H1 (cell line): Measurements from ENCODE around the gene PF4V1. TPM values are rescaled to one million over a fixed set of nuclear protein-coding genes. Genes with fewer than 3 reads are reported as not detected.

Experiments
- CTCF ChIA-PET: fragments of 300-600 bp; sonication (Branson Sonifier 250); formaldehyde crosslinking; loops from one replicate; lab custom pipeline; 2021; ENCODE audit not compliant: partially characterized antibody; lab: Charles Lee
- POLR2A ChIA-PET: fragments of 300-600 bp; sonication (Branson Sonifier 250); formaldehyde crosslinking; loops from one replicate; lab custom pipeline; 2021; ENCODE audit warnings: inconsistent platforms; ENCODE audit not compliant: partially characterized antibody; lab: Charles Lee
- DNase-seq, 2 experiments: peaks; one replicate each; pipeline versions ENCODE4 v3.0.0 to v3.0.0-alpha.2; 2010 to 2022; ENCODE audit warnings: low spot score in 2 of 2, low read depth in 1 of 2, mixed read lengths in 1 of 2
- FAIRE-seq: peaks from 2 replicates; lab custom pipeline; 2011; peaks lifted over from hg19 to GRCh38; lab: Jason Lieb, UNC
- H2AFZ ChIP-seq: 2 replicates; pipeline ENCODE4 v1.8.1; 2012; ENCODE audit warnings: low read length, inconsistent platforms
- H2AK5ac ChIP-seq: 2 replicates; pipeline ENCODE4 v1.6.1; 2013; ENCODE audit warnings: low read depth, low read length
- H2BK120ac ChIP-seq: replicated peaks from 2 replicates; pipeline ENCODE3; 2013; ENCODE audit warnings: low read depth, low read length, inconsistent platforms
- H2BK12ac ChIP-seq: 2 replicates; pipeline ENCODE4 v1.6.1; 2013; ENCODE audit warnings: low read depth, low read length
- H2BK15ac ChIP-seq: 2 replicates; pipeline ENCODE4 v1.6.1; 2013; ENCODE audit warnings: low read length
- H2BK20ac ChIP-seq: 2 replicates; pipeline ENCODE4 v1.6.1; 2013; ENCODE audit warnings: low read length
- H2BK5ac ChIP-seq: 2 replicates; pipeline ENCODE4 v1.6.1; 2013; ENCODE audit warnings: low read depth, low read length
- H3K14ac ChIP-seq: 2 replicates; pipeline ENCODE4 v1.6.1; 2013; ENCODE audit warnings: inconsistent platforms; ENCODE audit not compliant: insufficient read length
- H3K18ac ChIP-seq: 2 replicates; pipeline ENCODE4 v1.6.1; 2013; ENCODE audit warnings: low read length; ENCODE audit errors: extremely low read depth
- H3K23ac ChIP-seq: 2 replicates; pipeline ENCODE4 v1.6.1; 2013; ENCODE audit warnings: inconsistent platforms; ENCODE audit not compliant: insufficient read length
- H3K23me2 ChIP-seq: 2 replicates; pipeline ENCODE4 v1.6.1; 2013; ENCODE audit warnings: low read depth, low read length
- H3K27ac ChIP-seq: 2 replicates; pipeline ENCODE4 v1.6.1; 2011; ENCODE audit warnings: low read depth, low read length, inconsistent platforms
- H3K27me3 ChIP-seq, 4 experiments: replicated peaks in 1 of 4; 1 replicate in 1 of 4; 2 replicates in 3 of 4; pipeline versions ENCODE4 v1.6.1 to v1.8.1; 2011 to 2013; ENCODE audit warnings: low read length in 3 of 4, mild to moderate bottlenecking in 3 of 4, inconsistent platforms in 2 of 4, mixed read lengths in 2 of 4, moderate library complexity in 1 of 4; ENCODE audit not compliant: control insufficient read depth in 3 of 4, insufficient read depth in 3 of 4; ENCODE audit errors: extremely low read depth in 1 of 4
- H3K36me3 ChIP-seq, 4 experiments: 2 replicates each; pipeline versions ENCODE4 v1.6.1 to v1.8.1; 2011 to 2013; ENCODE audit warnings: mild to moderate bottlenecking in 4 of 4, low read length in 3 of 4, moderate library complexity in 2 of 4, control low read depth in 1 of 4, inconsistent platforms in 1 of 4; ENCODE audit not compliant: insufficient read depth in 4 of 4, control insufficient read depth in 2 of 4
- H3K4ac ChIP-seq: replicated peaks from 2 replicates; pipeline ENCODE3; 2013; ENCODE audit warnings: low read length, low read depth, mixed read lengths, inconsistent platforms; ENCODE audit not compliant: insufficient read length
- H3K4me1 ChIP-seq, 4 experiments: replicated peaks in 1 of 4; 1 replicate in 1 of 4; 2 replicates in 3 of 4; pipeline versions ENCODE4 v1.6.1 to v1.8.1; 2011 to 2013; ENCODE audit warnings: low read length in 3 of 4, inconsistent platforms in 2 of 4, mixed read lengths in 1 of 4; ENCODE audit not compliant: insufficient read depth in 4 of 4, control insufficient read depth in 3 of 4
- H3K4me2 ChIP-seq, 2 experiments: 2 replicates each; pipeline versions ENCODE4 v1.6.1 to v1.8.1; 2011 to 2013; ENCODE audit warnings: low read depth in 2 of 2, low read length in 2 of 2, control low read depth in 1 of 2, inconsistent platforms in 1 of 2, mild to moderate bottlenecking in 1 of 2; ENCODE audit not compliant: insufficient read depth in 1 of 2
- H3K4me3 ChIP-seq, 4 experiments: fragments of 200-600, 300-600 bp in 1 of 4; sonication (generic), shearing (Covaris generic), sonication (Bioruptor Twin) in 1 of 4; 2 replicates each; pipeline versions ENCODE4 v1.5.1 to v1.8.1; 2011 to 2016; ENCODE audit warnings: low read length in 4 of 4, low read depth in 3 of 4, control low read depth in 2 of 4, inconsistent platforms in 2 of 4, mild to moderate bottlenecking in 2 of 4, mixed read lengths in 1 of 4, moderate library complexity in 1 of 4; ENCODE audit not compliant: insufficient read depth in 2 of 4; ENCODE audit errors: extremely low read depth in 1 of 4
- H3K56ac ChIP-seq: replicated peaks from 2 replicates; pipeline ENCODE3; 2013; ENCODE audit warnings: low read depth, mild to moderate bottlenecking, mixed read lengths, low read length, inconsistent platforms; ENCODE audit not compliant: insufficient read length
- H3K79me1 ChIP-seq: 2 replicates; pipeline ENCODE4 v1.6.1; 2013; ENCODE audit warnings: low read depth, low read length, control low read depth
- H3K79me2 ChIP-seq, 2 experiments: 2 replicates each; pipeline versions ENCODE4 v1.6.1 to v1.8.1; 2012 to 2013; ENCODE audit warnings: low read length in 2 of 2, mild to moderate bottlenecking in 2 of 2, inconsistent platforms in 1 of 2; ENCODE audit not compliant: insufficient read depth in 2 of 2, control insufficient read depth in 1 of 2
- H3K9ac ChIP-seq, 4 experiments: replicated peaks in 1 of 4; 1 replicate in 1 of 4; 2 replicates in 3 of 4; pipeline versions ENCODE4 v1.6.1 to v1.8.1; 2011 to 2013; ENCODE audit warnings: low read depth in 3 of 4, low read length in 3 of 4, control low read depth in 2 of 4, mild to moderate bottlenecking in 2 of 4, moderate library complexity in 2 of 4, inconsistent platforms in 1 of 4; ENCODE audit errors: extremely low read depth in 1 of 4
- H3K9me3 ChIP-seq, 2 experiments: 2 replicates each; pipeline versions ENCODE4 v1.6.1 to v1.8.1; 2012 to 2013; ENCODE audit warnings: mild to moderate bottlenecking in 2 of 2, moderate library complexity in 2 of 2, control low read depth in 1 of 2, inconsistent platforms in 1 of 2, low read depth in 1 of 2, low read length in 1 of 2, mixed read lengths in 1 of 2; ENCODE audit not compliant: insufficient read depth in 2 of 2
- H4K20me1 ChIP-seq, 2 experiments: replicated peaks in 1 of 2; 2 replicates each; pipeline versions ENCODE3 to v1.8.1; 2011 to 2013; ENCODE audit warnings: inconsistent platforms in 2 of 2, low read length in 2 of 2, mild to moderate bottlenecking in 1 of 2; ENCODE audit not compliant: insufficient read depth in 2 of 2, control insufficient read depth in 1 of 2
- H4K5ac ChIP-seq: 2 replicates; pipeline ENCODE4 v1.6.1; 2013; ENCODE audit warnings: low read length, low read depth, mixed read lengths, inconsistent platforms; ENCODE audit not compliant: insufficient read length
- H4K8ac ChIP-seq: 2 replicates; pipeline ENCODE4 v1.8.0; 2013; ENCODE audit warnings: mild to moderate bottlenecking, moderate library complexity, low read length, inconsistent platforms; ENCODE audit not compliant: insufficient read depth; ENCODE audit errors: extremely low read depth
- H4K91ac ChIP-seq: replicated peaks from 2 replicates; pipeline ENCODE3; 2013; ENCODE audit warnings: low read length, mixed read lengths, inconsistent platforms; ENCODE audit not compliant: insufficient read length
- CEBPB ChIP-seq: IDR thresholded peaks from 2 replicates; pipeline ENCODE4 v1.6.1; 2012; ENCODE audit warnings: low read depth, low read length
- GABPA ChIP-seq: IDR thresholded peaks from 2 replicates; pipeline ENCODE4 v1.6.1; 2011; ENCODE audit warnings: mild to moderate bottlenecking, low read length, moderate library complexity, borderline replicate concordance; ENCODE audit not compliant: insufficient read depth
- RXRA ChIP-seq: IDR thresholded peaks from 2 replicates; pipeline ENCODE4 v1.6.1; 2011; ENCODE audit warnings: low read depth, mild to moderate bottlenecking, low read length, moderate library complexity; ENCODE audit not compliant: insufficient read depth
- SP4 ChIP-seq: IDR thresholded peaks from 2 replicates; pipeline ENCODE4 v1.6.1; 2012; ENCODE audit warnings: low read length, inconsistent platforms
- SRF ChIP-seq: IDR thresholded peaks from 2 replicates; pipeline ENCODE4 v1.6.1; 2011; ENCODE audit warnings: mild to moderate bottlenecking, low read depth, low read length, moderate library complexity
- WGBS, 2 experiments: shearing (Covaris generic) in 1 of 2; methylation state at CpG; one replicate each; pipeline versions ENCODE4 v1.1.6 to v1.1.7; 2013 to 2015; ENCODE audit warnings: low lambda C conversion rate in 2 of 2, mixed read lengths in 2 of 2, inconsistent platforms in 1 of 2, low coverage in 1 of 2, missing lambda C conversion rate in 1 of 2; ENCODE audit not compliant: insufficient replicate concordance in 2 of 2, insufficient coverage in 1 of 2, insufficient read length in 1 of 2; ENCODE audit errors: extremely low coverage in 1 of 2, missing lambda C conversion rate in 1 of 2; 5-methylcytosine and 5-hydroxymethylcytosine counted together
- polyA plus RNA-seq, 7 experiments: library from polyadenylated mRNA; depleted of rRNA in 3 of 7; stranded (reverse) in 5 of 7; unstranded in 2 of 7; fragments of >200 nt in 5 of 7; fragments of 200-250 nt in 2 of 7; gene quantifications; 1 replicate in 5 of 7; 2 replicates in 1 of 7; 4 replicates in 1 of 7; pipeline versions ENCODE4 v1.2.1 to v1.2.3, GENCODE V29; 2011 to 2013; ENCODE audit warnings: missing spikeins in 2 of 7, mixed read lengths in 2 of 7
- total RNA-seq: library from RNA; stranded (reverse); fragmentation: NEBNext Ultra II Directional; extraction: Animal tissue kit (Norgen Biotek cat#: 25700); gene quantifications from 2 replicates; pipeline ENCODE4 v1.2.1, GENCODE V29; 2021

Gene PF4V1
- total and polyA plus RNA-seq, 2 of the 8 experiments (the other 6 are each of a cell fraction or from before 2014, with no cell fraction given), result not detected

DNA sequence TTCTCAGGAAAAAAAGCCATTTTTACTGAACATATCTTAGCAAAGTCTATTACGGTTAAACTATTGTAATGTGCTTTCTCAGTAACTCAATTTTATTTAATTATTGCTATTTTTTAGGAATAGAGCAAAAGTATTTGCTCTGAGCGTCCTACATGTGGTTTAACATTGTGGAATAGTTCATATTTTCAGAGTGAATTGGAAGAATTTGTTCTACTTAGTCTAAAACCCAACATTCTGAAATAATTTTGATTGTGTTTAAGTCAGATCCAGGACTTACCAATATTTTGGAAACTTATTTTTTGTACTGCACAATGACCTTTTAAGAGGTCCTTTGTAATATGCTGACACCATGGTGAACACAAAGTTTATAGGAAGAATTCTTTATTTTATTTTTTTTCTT, 43.3 kb downstream of the PF4V1 start:
- Histone ChIP-seq H2BK120ac (no peak overlapping the region), H2AK5ac (no peak overlapping the region), H3K9me3 (no peaks in the 10 kb centered on the region), H2AFZ (no peak overlapping the region), H4K8ac (no peak overlapping the region), H3K14ac (no peak overlapping the region), H2BK20ac (no peak overlapping the region), H4K91ac (no peak overlapping the region), H3K4me1 (no peaks in the 10 kb centered on the region), H3K4me2 (no peak overlapping the region), H3K56ac (no peak overlapping the region), H3K9ac (no peak overlapping the region), H3K36me3 (no peaks in the 10 kb centered on the region), H3K23me2 (no peaks in the 10 kb centered on the region), H3K4me3 (no peak overlapping the region), H3K79me2 (no peaks in the 10 kb centered on the region), H2BK15ac (no peak overlapping the region), H2BK5ac (no peak overlapping the region), H3K23ac (no peak overlapping the region), H3K27me3 (no peaks in the 10 kb centered on the region; a peak in 1 of 7 replicates), H4K20me1 (no peaks in the 10 kb centered on the region), H3K4ac (no peak overlapping the region), H4K5ac (no peak overlapping the region), H3K18ac (no peak overlapping the region), H2BK12ac (no peak overlapping the region), H3K79me1 (no peaks in the 10 kb centered on the region), H3K27ac (no peak overlapping the region)
- CTCF ChIA-PET, result no interaction called here
- WGBS, 2 experiments, result 88% methylated on average over 2 of the region's 2 CpGs; no CpG with 5 or more reads in 1 of the 2 experiments
- POLR2A ChIA-PET, result no interaction called here
- DNase-seq, result no peak
- FAIRE-seq, result no peak
- TF ChIP-seq GABPA, result no peak
- TF ChIP-seq RXRA, result no peak
- no peak for TF ChIP-seq SRF
- no peak for TF ChIP-seq SP4
- TF ChIP-seq CEBPB, result no peak
